ENCODE results near the gene STK39. TPM values are rescaled to one million over a fixed set of nuclear protein-coding genes. Genes with fewer than 3 reads are reported as not detected.

The STK39 gene
- total RNA-seq, 1 donor from 2014 or later, result 26.2 TPM

GRCh38 chr2:167972020-167972419 is 275.4 kb downstream of the STK39 start:
- Mint-ChIP-seq H3K9me3 (peaks cover 13% of the 10 kb centered on the region), H3K27me3 (no peaks in the 10 kb centered on the region), H3K27ac (no peak overlapping the region), H3K4me3 (no peak overlapping the region), H3K36me3 (peaks cover 24% of the 10 kb centered on the region), H3K4me1 (ENCODE audit: unreplicated experiment) (no peaks in the 10 kb centered on the region)
- no peak for DNase-seq (ENCODE audit: extremely low spot score, unreplicated experiment)
- no peak for TF ChIP-seq CTCF (conservative IDR thresholded peaks at IDR 0.05)

DNA sequence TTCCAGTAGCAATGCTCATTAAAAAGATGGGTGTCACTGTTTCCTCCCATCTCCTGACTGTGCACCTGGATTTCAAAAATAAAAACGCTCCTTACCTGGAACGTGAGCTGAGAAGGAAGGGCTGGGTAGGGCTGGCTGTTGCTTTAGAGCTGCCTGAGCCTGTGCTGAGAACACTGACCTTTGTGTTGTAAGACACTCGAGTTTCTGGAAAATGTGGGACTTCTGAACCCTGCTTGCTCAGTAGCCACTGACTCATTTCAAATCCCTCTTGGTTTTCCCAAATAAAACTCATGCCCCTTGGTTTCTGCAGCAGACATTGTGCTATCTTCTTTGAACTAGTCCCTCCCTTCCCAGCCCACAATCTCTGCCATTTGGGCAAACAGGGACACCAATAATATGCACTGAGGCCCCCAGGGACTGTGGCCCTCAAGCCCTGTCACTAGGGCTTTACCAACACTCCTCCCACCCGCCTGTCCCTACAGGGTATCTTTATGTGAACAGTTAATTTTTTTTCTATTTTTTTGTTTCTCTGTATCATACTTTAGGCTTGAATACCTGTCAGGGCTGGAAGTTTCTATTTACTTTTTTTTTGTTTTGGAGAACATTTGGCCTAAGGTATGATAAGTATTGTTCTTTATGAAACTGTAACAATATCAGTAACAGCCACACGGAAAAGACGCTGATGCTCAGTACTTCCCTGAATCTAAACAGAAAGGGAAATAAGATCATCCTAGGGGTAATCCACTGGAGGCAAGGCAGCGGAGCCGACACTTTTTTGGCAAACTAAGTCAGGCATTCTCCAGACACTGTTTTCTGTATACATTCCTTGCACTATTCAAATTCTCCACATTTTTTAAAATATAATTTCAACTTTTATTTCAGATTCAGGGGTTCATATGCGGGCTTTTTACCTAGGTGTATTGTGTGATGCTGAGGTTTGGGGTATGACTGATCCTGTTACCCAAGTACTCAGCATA is 280.2 kb downstream of the STK39 start:
- peaks cover 17% of the 10 kb centered on the region for H3K4me1 Mint-ChIP-seq (ENCODE audit: unreplicated experiment)
- peaks cover 13% of the 10 kb centered on the region for H3K9me3 Mint-ChIP-seq
- peaks cover 32% of the 10 kb centered on the region for H3K36me3 Mint-ChIP-seq
- no peak overlapping the region for H3K4me3 Mint-ChIP-seq
- no peak overlapping the region for H3K27ac Mint-ChIP-seq
- H3K27me3 Mint-ChIP-seq, result no peaks in the 10 kb centered on the region
- TF ChIP-seq CTCF (conservative IDR thresholded peaks at IDR 0.05), result no peak
- DNase-seq (ENCODE audit: extremely low spot score, unreplicated experiment), result no peak

DNA sequence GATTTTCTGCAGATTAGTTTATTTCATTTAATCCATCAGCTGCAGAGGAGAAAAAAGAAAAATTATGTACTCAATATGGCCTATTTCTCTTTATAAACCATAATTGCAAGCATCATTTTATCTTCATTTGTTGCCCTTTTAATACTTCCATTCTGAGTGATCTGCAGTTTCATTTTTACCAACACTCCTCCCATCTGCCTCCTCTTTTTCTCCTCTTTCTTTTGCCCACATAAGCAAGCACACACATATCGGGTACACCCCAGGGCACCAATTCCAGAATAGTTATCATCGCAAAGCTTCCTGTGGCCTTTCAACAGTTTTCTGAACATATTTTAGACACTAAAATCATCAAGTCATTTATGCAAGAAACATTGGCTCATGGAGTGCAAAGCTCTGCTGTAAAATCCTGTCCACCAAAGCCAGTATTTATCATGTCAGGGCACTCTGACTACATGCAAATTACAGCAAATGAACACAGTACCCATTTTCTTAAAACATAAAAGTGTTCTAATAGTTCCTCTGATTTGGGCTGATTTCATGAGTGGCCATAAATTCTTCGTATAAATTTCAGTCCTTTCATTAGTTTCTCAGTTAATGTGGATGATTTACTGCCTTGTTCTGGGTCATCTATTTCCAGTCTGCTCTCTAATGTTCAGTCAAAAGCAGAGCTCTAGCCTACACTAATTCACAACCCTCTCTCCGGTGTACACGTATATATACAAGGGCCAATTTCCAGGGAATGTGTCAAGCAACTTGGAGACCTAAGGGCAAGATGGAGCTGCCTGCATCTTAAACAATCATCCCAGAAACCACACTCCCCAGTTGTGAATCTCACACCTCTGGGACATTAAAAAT is 281.3 kb downstream of the STK39 start:
- DNase-seq (ENCODE audit: extremely low spot score, unreplicated experiment), result no peak
- no peak for TF ChIP-seq CTCF (conservative IDR thresholded peaks at IDR 0.05)
- peaks cover 26% of the 10 kb centered on the region for H3K4me1 Mint-ChIP-seq (ENCODE audit: unreplicated experiment)
- H3K27ac Mint-ChIP-seq, result no peak overlapping the region
- no peaks in the 10 kb centered on the region for H3K27me3 Mint-ChIP-seq
- peaks cover 30% of the 10 kb centered on the region for H3K36me3 Mint-ChIP-seq
- H3K4me3 Mint-ChIP-seq, result no peak overlapping the region
- H3K9me3 Mint-ChIP-seq, result peaks cover 13% of the 10 kb centered on the region

GRCh38 chr2:167964650-167965413 is 282.6 kb downstream of the STK39 start:
- no peak for DNase-seq (ENCODE audit: extremely low spot score, unreplicated experiment)
- H3K36me3 Mint-ChIP-seq, result peaks cover 21% of the 10 kb centered on the region
- peak; percentile 56 for TF ChIP-seq CTCF (conservative IDR thresholded peaks at IDR 0.05)
- H3K27me3 Mint-ChIP-seq, result no peaks in the 10 kb centered on the region
- H3K27ac Mint-ChIP-seq, result no peak overlapping the region
- H3K4me3 Mint-ChIP-seq, result no peak overlapping the region
- peaks cover 6% of the 10 kb centered on the region for H3K9me3 Mint-ChIP-seq
- H3K4me1 Mint-ChIP-seq (ENCODE audit: unreplicated experiment), result peaks cover 33% of the 10 kb centered on the region
